CD4-positive, alpha-beta T cell treated with Interleukin-15 for 4 hours (primary cell): ENCODE data around the gene DNM1L.

Experiments used
- DNase-seq: peaks from one replicate; pipeline ENCODE4 v3.0.0-alpha.2; 2020; ENCODE audit warnings: low spot score

DNM1L gene

GRCh38 chr12:32756476-32757066, 77.5 kb downstream of the DNM1L start:
- no peak for DNase-seq

GRCh38 chr12:32757157-32757556, 78.1 kb downstream of the DNM1L start:
- DNase-seq: no peak

DNA sequence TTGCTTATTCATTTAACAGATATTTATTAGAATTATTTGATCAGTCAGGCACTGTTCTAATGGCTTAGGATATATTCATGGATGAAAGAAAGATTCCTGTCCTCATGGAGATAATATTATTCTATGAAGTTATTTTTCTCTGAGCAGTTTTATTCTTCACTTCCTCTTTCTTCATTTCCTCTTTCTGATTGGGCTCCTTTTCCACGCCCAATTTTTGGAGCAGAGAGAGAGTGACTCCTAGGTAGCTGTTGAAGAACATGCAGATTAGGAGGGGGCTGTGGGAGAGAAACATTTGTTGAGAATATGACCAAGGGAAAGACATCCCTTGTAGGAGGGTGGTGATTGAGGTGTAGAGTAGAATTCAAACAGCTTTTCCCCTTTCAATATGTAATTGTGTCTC, 82.6 kb downstream of the DNM1L start:
- no peak for DNase-seq

GRCh38 chr12:32765906-32766305, 86.8 kb downstream of the DNM1L start:
- no peak for DNase-seq

GRCh38 chr12:32768518-32768917, 89.4 kb downstream of the DNM1L start:
- no peak for DNase-seq

- DNase-seq: no peak
Observed at GRCh38 chr12:32770141-32770540, 91.0 kb downstream of the DNM1L start.

GRCh38 chr12:32773691-32774090, 94.6 kb downstream of the DNM1L start:
- DNase-seq: no peak

- DNase-seq: no peak
Observed at GRCh38 chr12:32776258-32776657, 97.2 kb downstream of the DNM1L start.

DNA sequence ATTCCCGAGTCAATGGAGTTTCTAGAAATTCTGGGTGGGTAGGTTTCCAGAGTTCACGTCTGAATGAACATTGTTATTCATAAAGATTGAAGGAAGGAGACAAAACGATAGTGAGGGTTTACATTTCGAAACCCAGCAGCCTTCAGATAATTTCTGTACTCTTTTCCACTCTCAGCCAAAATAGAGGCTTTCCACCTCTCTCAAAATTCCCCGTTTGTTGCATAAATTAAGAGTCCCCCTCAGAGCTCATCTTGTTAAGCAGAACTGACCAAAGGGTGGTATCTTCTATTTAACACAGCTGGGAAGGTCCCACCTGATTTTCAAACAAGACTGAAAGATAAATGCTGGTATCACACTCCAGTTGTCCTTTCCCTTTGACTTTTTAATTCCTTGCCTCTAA, 98.1 kb downstream of the DNM1L start:
- DNase-seq: no peak

- no peak for DNase-seq
Observed at GRCh38 chr12:32777691-32778175, 98.6 kb downstream of the DNM1L start.

DNA sequence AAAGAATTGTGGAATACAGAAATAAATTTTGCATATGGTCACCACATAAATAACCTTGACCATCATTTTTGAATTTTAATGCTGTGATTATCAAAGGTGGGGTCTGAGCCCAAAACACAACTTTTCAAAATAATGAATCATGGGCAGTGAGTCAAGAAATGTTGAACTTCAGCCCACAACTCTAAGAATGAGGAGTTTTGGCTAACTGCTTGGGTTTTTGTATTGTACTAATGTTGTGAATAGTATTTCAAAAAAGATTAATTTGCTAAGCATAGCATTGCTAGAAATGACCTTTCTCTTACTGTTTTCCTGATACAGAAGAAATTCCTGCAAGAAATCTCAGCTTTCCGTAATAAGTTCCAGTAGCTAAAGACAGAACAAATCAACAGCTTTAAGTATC, 101.0 kb downstream of the DNM1L start:
- no peak for DNase-seq

DNA sequence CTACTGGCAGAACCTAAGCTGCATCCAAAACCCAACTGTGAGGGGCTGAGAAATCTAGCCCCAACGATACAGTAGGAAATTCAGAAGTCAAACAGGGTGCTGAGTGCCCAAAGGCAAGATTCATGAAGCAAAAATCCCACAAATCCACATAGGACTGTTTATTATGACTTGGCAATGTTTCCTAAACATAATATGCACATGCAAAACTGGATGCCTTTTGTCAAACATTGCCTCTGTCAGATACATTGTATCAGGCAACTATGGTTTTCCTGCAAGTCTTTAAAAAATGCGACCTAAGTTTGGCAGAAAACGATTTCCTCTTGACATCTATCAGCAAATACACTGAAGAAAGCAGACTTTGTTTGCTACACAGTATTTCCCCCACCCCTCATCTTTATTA, 103.9 kb downstream of the DNM1L start:
- DNase-seq: no peak

- DNase-seq: no peak
Observed at GRCh38 chr12:32785557-32785956, 106.5 kb downstream of the DNM1L start.

DNA sequence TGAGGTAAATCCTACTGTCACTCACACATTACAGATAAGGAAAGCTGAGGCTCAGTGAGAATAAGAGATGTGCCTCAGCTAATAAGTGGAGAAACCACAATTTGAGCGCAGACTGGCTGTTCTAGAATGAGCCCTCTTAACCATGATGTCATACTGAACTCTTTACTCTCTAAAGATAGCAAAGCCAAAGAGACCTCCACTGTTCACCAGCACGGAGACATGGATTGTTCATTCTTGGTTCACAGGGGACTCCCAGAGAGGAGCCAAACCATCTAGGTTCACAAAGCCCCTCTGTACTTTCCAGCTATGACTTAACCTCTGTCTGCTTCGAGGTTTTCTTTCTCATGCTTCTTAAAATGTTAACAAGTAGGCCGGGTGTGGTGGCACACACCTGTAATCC, 109.3 kb downstream of the DNM1L start:
- no peak for DNase-seq

DNA sequence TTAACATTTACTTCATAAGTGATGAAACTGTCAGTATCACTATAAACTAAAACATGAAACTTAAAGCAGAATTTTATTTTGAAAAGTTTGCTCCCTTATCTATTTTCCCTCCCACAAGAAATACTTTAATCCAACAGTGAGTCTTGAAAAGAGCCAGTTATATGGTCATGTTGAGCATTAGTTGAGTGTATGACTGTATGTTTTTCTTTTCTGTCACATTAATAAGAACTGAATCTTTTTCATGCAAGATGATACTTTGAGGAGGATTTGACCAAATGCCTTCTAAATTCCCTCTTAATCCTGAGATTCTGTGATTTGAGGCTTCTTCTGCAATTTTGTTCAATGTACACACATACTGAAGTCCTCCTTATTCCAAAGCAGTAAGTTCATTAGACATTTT, 110.3 kb downstream of the DNM1L start:
- no peak for DNase-seq

DNA sequence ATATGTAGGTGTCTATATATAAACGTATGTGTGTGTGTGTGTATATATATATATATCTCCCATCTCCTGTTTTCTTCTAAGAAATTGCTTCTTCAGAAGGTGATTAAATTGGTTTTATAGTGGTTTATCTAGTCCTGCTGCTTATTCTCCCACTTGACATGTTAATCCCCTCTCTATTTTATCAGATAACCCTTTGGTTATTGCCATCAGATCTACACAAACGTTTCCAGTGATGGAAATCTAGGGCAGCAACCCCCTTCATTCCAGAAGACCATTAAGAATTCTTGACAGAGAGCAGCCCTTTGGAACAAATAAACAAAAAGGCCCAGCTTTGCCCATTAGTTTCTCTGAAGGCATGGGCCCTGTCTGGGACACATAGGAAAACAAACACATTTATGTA, 110.8 kb downstream of the DNM1L start:
- DNase-seq: no peak

GRCh38 chr12:32794281-32794680, 115.2 kb downstream of the DNM1L start:
- DNase-seq: no peak
